ENCODE data around the gene GTPBP3. TPM values are rescaled to one million over a fixed set of nuclear protein-coding genes. Genes with fewer than 3 reads are reported as not detected.

The GTPBP3 gene
- total and polyA plus RNA-seq, 2 of the 13 experiments (the other 11 are each of a cell fraction or from before 2014, with no cell fraction given) = 17.5 to 30.0 TPM

GRCh38 chr19:17336872-17337674, at the start of gene GTPBP3 (continued):
- TF ChIP-seq TIGD3 (CRISPR knock-in tag; IDR thresholded peaks at IDR 0.05; ENCODE audit: borderline replicate concordance) (no peak), CREB3 (CRISPR knock-in tag; IDR thresholded peaks at IDR 0.05) (0 out of 2 replicates have a peak, but pooled peaks have one; percentile 50), SRF (IDR thresholded peaks at IDR 0.05; ENCODE audit: low read depth, low read length) (peak; percentile 31; the same call in 1 of the 2 replicates), TBX3 (IDR thresholded peaks at IDR 0.05; ENCODE audit: borderline replicate concordance) (no peak), KMT2A (CRISPR knock-in tag; IDR thresholded peaks at IDR 0.05) (peak; percentile 24; the same call in 1 of the 2 replicates), GTF2F1 (IDR thresholded peaks at IDR 0.05; ENCODE audit: low read length) (no peak), TFDP2 (CRISPR knock-in tag; IDR thresholded peaks at IDR 0.05) (peak; percentile 97), ZNF775 (CRISPR knock-in tag; IDR thresholded peaks at IDR 0.05; ENCODE audit: borderline replicate concordance) (no peak), MBNL3 (CRISPR knock-in tag; conservative IDR thresholded peaks at IDR 0.05) (no peak), PHF21A (CRISPR knock-in tag; IDR thresholded peaks at IDR 0.05) (peak; percentile 69; the same call in 1 of the 2 replicates), DNMT3B (CRISPR knock-in tag; conservative IDR thresholded peaks at IDR 0.05) (no peak), PHF8 (CRISPR knock-in tag; IDR thresholded peaks at IDR 0.05) (peak; percentile 66), ZNF432 (CRISPR knock-in tag; IDR thresholded peaks at IDR 0.05; ENCODE audit: borderline replicate concordance) (no peak), TOE1 (CRISPR knock-in tag; IDR thresholded peaks at IDR 0.05) (no peak), U2AF2 (IDR thresholded peaks at IDR 0.05; ENCODE audit: low read depth, low read length) (no peak), CREM (IDR thresholded peaks at IDR 0.05) (peak; percentile 86), CREM (CRISPR knock-in tag; IDR thresholded peaks at IDR 0.05) (no peak), PAWR (CRISPR knock-in tag; IDR thresholded peaks at IDR 0.05; ENCODE audit: borderline replicate concordance) (0 out of 2 replicates have a peak, but pooled peaks have one; percentile 43), ZNF687 (CRISPR knock-in tag; IDR thresholded peaks at IDR 0.05) (peak; percentile 85), TMF1 (CRISPR knock-in tag; IDR thresholded peaks at IDR 0.05; ENCODE audit: low read depth) (peak; percentile 27; the same call in 1 of the 2 replicates), ZNF614 (CRISPR knock-in tag; IDR thresholded peaks at IDR 0.05; ENCODE audit: borderline replicate concordance) (0 out of 2 replicates have a peak, but pooled peaks have one; percentile 23), CREB1 (IDR thresholded peaks at IDR 0.05) (peak; percentile 73), CREB1 (CRISPR knock-in tag; IDR thresholded peaks at IDR 0.05) (peak; percentile 94)
